Activated effector memory CD4-positive, alpha-beta T cell treated with anti-CD3 and anti-CD28 coated beads, Interleukin-2, amount 50 U/mL, for 16 hours (primary cell): ENCODE results near the gene PPIB.
A peak's percentile ranks its signal among the peaks of the same experiment; 100 is the strongest.

Experiments
- DNase-seq: peaks from one replicate; pipeline ENCODE4 v3.0.0-alpha.2; 2020

PPIB gene

DNA sequence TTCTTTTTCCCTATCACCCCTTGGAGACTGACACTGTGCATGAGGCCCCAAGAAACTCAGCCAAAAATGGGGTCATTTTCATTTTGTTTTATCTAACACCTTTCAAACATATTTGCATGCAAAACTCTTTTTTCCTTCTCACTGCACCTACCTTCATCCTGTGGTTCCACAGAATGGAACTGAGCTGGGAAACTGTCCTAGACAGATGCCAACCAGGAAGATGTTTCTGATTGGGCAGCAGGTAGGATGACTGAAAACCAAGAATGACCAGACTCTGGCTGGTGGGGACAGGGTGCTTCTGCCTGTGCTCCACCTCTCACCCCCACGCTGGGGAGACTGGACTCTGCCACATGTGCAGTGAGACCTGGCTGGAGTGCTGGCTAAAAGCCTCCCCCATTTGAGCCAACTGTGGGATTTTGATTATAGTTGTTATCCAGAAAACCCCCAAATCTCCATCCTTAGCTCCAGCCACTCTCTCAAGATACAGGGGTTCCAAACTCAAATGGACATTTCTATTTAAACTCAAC is 5.2 kb downstream of the PPIB start:
- no peak for DNase-seq

DNA sequence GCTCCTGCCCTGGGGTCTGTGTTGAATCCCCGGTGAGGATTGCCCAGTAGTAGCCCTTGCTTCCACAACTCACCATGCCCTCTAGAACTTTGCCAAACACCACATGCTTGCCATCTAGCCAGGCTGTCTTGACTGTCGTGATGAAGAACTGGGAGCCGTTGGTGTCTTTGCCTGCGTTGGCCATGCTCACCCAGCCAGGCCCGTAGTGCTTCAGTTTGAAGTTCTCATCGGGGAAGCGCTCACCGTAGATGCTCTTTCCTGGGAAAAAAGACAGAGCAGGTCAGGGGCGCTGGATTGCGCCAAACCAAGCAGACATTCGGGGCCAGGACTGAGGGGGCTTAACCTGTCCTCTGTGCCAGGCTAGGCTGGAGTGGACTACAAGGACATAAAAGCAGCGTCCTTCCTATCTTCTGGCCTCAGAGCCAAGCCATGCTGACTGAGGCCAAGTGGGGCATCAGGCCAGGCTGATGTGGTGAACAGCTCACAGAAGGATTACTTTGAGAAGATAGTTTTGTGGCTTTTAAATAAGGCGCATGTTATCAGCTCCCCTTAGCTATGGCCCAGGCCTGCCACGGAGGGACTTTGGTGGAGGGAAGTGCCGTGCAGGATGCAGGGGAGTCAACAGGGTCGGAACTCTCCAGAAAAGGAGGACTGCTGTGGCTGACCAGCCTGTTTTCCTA is 6.0 kb downstream of the PPIB start:
- DNase-seq = no peak

- DNase-seq = no peak
Observed at GRCh38 chr15:64155802-64156651, 6.8 kb downstream of the PPIB start.

- peak; percentile 97 for DNase-seq
Observed at GRCh38 chr15:64153480-64154367, 9.1 kb downstream of the PPIB start.

- DNase-seq = no peak
Observed at GRCh38 chr15:64152507-64153387, 10.1 kb downstream of the PPIB start.

- DNase-seq = peak; percentile 73
Observed at GRCh38 chr15:64151727-64152506, 10.9 kb downstream of the PPIB start, which contains the start of gene SNX22. Gene SNX22, plus strand, starts transcription at chr15:64151731. Its CDS starts 45 bp downstream, at chr15:64151776.

DNA sequence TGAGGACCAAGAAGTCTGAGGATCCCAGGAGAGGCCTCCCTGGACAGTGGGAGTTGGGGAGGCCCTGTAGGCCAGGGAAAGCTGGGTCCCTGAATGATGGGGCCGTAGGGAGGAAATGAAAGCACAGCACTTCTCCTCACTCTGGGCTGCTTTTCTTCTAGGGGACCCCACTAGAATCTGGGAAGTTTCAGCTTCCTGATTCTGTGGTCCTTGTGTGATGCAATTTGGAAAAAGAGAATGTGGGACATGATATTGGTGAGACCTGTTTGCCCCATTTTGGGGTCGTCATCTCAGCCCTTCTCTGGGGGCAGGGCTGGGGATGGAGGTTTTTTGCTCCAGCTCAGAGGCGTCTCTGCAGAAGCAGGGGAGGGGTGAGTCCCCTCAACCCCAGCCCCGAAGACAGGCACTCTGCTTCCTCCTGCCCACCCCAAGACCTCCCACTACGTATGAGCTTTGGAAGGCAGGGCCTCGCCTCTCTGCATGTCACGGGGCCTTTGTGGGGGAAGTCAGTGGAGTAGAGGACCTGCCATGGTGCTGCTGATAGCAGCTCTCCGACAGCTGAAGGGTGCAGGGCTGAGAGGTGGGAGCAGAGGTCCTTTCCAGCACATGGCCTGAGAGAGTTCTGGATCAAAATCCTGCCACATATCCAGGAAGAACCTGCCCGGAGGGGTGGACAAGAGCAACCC is 12.8 kb downstream of the PPIB start:
- DNase-seq = peak; percentile 56

DNA sequence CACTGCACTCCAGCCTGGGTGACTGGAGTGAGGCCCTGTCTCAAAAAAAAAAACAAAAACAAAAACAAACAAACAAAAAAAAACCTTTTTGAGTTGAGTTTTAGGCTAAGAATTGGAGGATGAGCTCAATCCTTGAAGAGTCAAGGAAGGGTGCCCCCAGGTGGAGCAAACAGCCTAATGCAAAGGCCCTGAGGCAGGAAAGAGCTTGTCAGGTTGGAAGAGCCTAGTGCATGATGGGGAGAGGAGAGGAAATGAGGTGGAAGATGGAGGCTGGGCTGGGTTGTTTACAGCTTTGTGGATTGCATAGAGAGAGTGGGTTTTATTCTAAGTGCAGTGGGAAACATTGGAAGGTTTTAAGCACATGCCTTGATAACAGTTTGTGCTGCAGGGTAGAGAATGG is 13.4 kb downstream of the PPIB start:
- peak; percentile 60 for DNase-seq

GRCh38 chr15:64148581-64148980 is 14.2 kb downstream of the PPIB start:
- no peak for DNase-seq

DNA sequence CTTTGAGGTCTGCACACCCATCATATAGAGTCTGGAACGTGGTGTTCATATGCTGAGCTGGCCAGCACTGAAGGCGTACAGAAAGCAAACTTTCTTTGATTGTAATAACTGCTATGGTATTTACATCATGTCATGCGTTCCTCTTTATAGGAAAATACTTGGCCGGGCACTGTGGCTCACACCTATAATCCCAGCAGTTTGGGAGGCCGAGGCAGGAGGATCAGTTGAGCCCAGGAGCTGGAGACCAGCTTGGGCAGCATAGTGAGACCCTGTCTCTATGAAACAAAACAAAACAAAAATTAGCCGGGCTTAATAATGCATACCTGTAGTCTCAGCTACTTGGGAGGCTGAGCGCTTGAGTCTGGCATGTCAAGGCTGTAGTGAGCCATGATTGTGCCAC is 14.7 kb downstream of the PPIB start:
- no peak for DNase-seq

- DNase-seq = no peak
Observed at GRCh38 chr15:64146885-64147681, 15.7 kb downstream of the PPIB start.

GRCh38 chr15:64146520-64146884 is 16.3 kb downstream of the PPIB start:
- no peak for DNase-seq

DNA sequence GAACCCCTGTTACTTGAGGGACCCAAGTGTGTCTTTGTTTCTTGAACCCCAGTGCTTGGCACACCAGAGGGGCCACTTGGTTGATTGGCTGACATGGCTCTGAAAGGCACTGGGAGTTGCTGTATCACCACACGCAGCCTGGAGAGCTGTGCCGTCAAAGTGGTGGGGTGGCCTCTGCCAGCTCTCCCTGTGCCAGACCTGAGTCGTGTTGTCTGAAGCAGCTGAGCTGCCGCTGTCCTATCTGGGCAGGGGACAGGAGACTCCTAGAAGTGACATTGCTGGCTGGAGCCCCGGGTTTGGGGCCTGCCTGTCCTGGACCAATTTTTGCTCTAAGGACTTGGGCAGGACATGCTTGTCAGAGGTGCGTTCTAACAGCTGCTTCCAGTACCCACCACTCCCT is 16.8 kb downstream of the PPIB start:
- DNase-seq = no peak

DNA sequence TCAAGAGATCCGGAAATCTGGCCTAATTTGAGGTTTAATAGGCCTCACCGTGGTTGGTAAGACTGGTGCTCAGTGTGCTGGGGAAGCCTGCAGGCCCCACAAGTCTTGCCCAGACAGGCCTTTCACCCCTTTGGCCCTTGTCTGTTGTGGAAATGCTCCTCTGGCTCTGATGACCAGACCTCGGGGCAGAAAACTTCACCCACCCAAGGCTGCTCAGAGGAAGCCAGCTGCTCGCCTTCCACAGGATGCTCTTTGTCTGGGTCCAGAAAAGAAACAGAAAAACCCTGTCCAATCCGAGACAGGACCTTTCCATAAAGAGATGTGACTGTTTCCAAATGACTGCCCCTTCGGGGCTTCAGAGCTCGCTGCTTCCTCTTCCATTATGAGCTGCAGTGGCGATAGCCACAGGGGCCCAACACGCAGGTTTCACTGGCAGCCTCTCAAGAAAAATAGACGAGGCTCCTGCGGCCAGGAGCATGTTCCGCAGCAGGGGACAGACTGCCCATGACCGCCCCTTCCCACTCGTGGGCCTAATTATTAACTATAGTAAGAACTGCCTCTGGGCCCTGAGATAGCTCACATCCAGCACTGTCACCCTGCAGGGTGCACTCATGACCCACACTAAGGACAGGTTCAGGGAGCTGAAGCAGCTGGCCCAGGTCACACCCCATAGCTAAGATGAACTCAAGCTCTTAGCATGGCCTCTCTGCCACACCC is 18.1 kb downstream of the PPIB start:
- DNase-seq = no peak

GRCh38 chr15:64144192-64144564 is 18.6 kb downstream of the PPIB start:
- DNase-seq = peak; percentile 55

- DNase-seq = no peak
Observed at GRCh38 chr15:64143276-64143675, 19.5 kb downstream of the PPIB start.

DNA sequence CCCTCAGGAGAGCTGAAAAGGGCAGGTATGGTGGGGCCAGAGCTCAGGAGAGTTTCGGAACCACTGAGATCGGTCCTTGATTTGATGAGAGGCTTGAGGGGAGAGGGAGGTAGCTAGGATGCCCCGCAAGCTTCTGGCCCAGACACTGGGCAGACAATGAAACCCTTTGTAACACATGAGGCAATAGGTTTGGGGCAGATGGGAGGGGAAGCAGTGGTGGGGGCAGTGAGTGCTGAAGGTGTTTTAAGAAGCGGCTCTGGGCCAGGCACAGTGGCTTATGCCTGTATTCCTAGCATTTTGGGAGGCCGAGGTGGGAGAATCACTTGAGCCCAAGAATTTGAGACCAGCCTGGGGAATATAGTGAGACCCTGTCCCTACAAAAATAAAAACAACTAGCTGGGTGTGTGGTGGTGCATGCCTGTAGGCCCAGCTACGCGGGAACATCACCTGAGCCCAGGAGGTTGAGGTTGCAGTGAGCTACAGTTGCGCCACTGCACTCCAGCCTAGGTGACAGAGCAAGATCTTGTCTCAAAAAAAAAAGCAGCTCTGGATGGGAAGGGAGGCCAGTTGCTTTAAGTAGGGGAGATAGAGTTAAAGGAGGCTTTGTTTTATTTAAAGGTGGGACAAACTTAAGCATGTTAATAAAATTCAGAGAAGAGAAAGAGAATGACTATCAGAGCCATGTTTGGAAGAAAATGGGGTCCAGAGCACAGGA is 20.9 kb downstream of the PPIB start:
- no peak for DNase-seq

GRCh38 chr15:64138331-64138941 is 24.4 kb downstream of the PPIB start:
- peak; percentile 59 for DNase-seq
